Activated CD4-positive, alpha-beta T cell treated with anti-CD3 and anti-CD28 coated beads, Interleukin-2, Interleukin-6, amounts not matched to agents 100 ng/mL and 50 ng/mL, durations not matched to agents 16 hours and 8 hours (primary cell): ENCODE data around the gene PCF11.

ENCODE experiments used
- DNase-seq: peaks from one replicate; pipeline ENCODE4 v3.0.0-alpha.2; 2020

The PCF11 gene

GRCh38 chr11:83152264-83152663, 4.7 kb upstream of the PCF11 start:
- DNase-seq: no peak

GRCh38 chr11:83153764-83154163, 3.2 kb upstream of the PCF11 start:
- DNase-seq: no peak

- DNase-seq: peak; percentile 99
Measured at GRCh38 chr11:83156144-83156995, 561 bp upstream of the PCF11 start.

- DNase-seq: peak; percentile 65
Measured at GRCh38 chr11:83157594-83158356, 844 bp downstream of the PCF11 start.

- no peak for DNase-seq
Measured at GRCh38 chr11:83158357-83158786, 1.4 kb downstream of the PCF11 start.

- DNase-seq: no peak
Measured at GRCh38 chr11:83158965-83159901, 2.3 kb downstream of the PCF11 start.

GRCh38 chr11:83159902-83160865, 3.3 kb downstream of the PCF11 start:
- DNase-seq: no peak

GRCh38 chr11:83161610-83162199, 4.8 kb downstream of the PCF11 start:
- DNase-seq: no peak

GRCh38 chr11:83162377-83162776, 5.4 kb downstream of the PCF11 start:
- peak; percentile 49 for DNase-seq

GRCh38 chr11:83166193-83166866, 9.4 kb downstream of the PCF11 start:
- DNase-seq: no peak

- DNase-seq: no peak
Measured at GRCh38 chr11:83168756-83169155, 11.8 kb downstream of the PCF11 start.

- DNase-seq: no peak
Measured at GRCh38 chr11:83170865-83171264, 13.9 kb downstream of the PCF11 start.

- no peak for DNase-seq
Measured at GRCh38 chr11:83172551-83172950, 15.6 kb downstream of the PCF11 start.

GRCh38 chr11:83174008-83174407, 17.1 kb downstream of the PCF11 start:
- DNase-seq: no peak

- DNase-seq: no peak
Measured at GRCh38 chr11:83175815-83176214, 18.9 kb downstream of the PCF11 start.

GRCh38 chr11:83181815-83182214, 24.9 kb downstream of the PCF11 start:
- DNase-seq: no peak

GRCh38 chr11:83185767-83186166, 28.8 kb downstream of the PCF11 start:
- no peak for DNase-seq

- DNase-seq: no peak
Measured at GRCh38 chr11:83187465-83187864, 30.5 kb downstream of the PCF11 start.

- no peak for DNase-seq
Measured at GRCh38 chr11:83191491-83191890, 34.6 kb downstream of the PCF11 start.

GRCh38 chr11:83191986-83192385, 35.1 kb downstream of the PCF11 start:
- no peak for DNase-seq
